Fibroblast of upper back skin (primary cell): ENCODE data around the gene MAGEA8.
"Not testable (repeated sequence)": the region's sequence is repeated elsewhere in the genome, so short reads cannot be mapped to it uniquely, and the experiment has no call there.

ENCODE experiments used
- DNase-seq: peaks from one replicate; pipeline ENCODE4 v3.0.0-alpha.2; 2013

Gene MAGEA8

GRCh38 chrX:149881081-149881711 is at the start of gene MAGEA8:
MAGEA8 (plus strand) TSS chrX:149881183; CDS start chrX:149884273, 3,090 bp downstream.
- DNase-seq: no peak

GRCh38 chrX:149831473-149831872 is 49.5 kb upstream of the MAGEA8 start:
- DNase-seq: no peak

GRCh38 chrX:149836728-149837127 is 44.3 kb upstream of the MAGEA8 start:
- not testable (repeated sequence) for DNase-seq

- no peak for DNase-seq
These were observed 43.8 kb upstream of the MAGEA8 start for GRCh38 chrX:149837167-149837566.

- no peak for DNase-seq
These were observed 43.3 kb upstream of the MAGEA8 start for GRCh38 chrX:149837639-149838038.

- no peak for DNase-seq
These were observed 39.1 kb upstream of the MAGEA8 start for GRCh38 chrX:149841929-149842328.

GRCh38 chrX:149845385-149845784 is 35.6 kb upstream of the MAGEA8 start:
- DNase-seq: no peak

GRCh38 chrX:149846789-149847188 is 34.2 kb upstream of the MAGEA8 start:
- DNase-seq: no peak

- no peak for DNase-seq
These were observed 32.1 kb upstream of the MAGEA8 start for GRCh38 chrX:149848855-149849254.

GRCh38 chrX:149849787-149850186 is 31.2 kb upstream of the MAGEA8 start:
- DNase-seq: no peak

- no peak for DNase-seq
These were observed 29.1 kb upstream of the MAGEA8 start for GRCh38 chrX:149851864-149852263.

GRCh38 chrX:149853925-149854324 is 27.1 kb upstream of the MAGEA8 start:
- DNase-seq: no peak

GRCh38 chrX:149858592-149858991 is 22.4 kb upstream of the MAGEA8 start:
- DNase-seq: no peak

GRCh38 chrX:149860445-149860844 is 20.5 kb upstream of the MAGEA8 start:
- DNase-seq: no peak

- no peak for DNase-seq
These were observed 15.6 kb upstream of the MAGEA8 start for GRCh38 chrX:149865390-149865789.

- DNase-seq: no peak
These were observed 13.5 kb upstream of the MAGEA8 start for GRCh38 chrX:149867488-149867887.

- no peak for DNase-seq
These were observed 10.1 kb upstream of the MAGEA8 start for GRCh38 chrX:149870840-149871239.

- DNase-seq: no peak
These were observed 9.6 kb upstream of the MAGEA8 start for GRCh38 chrX:149871433-149871832.

GRCh38 chrX:149871940-149872339 is 9.0 kb upstream of the MAGEA8 start:
- peak; percentile 0 for DNase-seq

- no peak for DNase-seq
These were observed 3.8 kb upstream of the MAGEA8 start for GRCh38 chrX:149877157-149877556.

- DNase-seq: peak; percentile 12
These were observed 3.3 kb upstream of the MAGEA8 start for GRCh38 chrX:149877636-149878035.

GRCh38 chrX:149890828-149891227 is 9.8 kb downstream of the MAGEA8 start:
- DNase-seq: not testable (repeated sequence)

GRCh38 chrX:149898554-149898953 is 17.6 kb downstream of the MAGEA8 start:
- no peak for DNase-seq

GRCh38 chrX:149903889-149904748 is 23.1 kb downstream of the MAGEA8 start:
- peak; percentile 1 for DNase-seq
